ENCODE data around the gene SMG9. TPM values are rescaled to one million over a fixed set of nuclear protein-coding genes. Genes with fewer than 3 reads are reported as not detected.

SMG9 gene
- total RNA-seq, 6 experiments from 2014 or later, result 6.5 to 13.5 (median 9.8) TPM

- Histone ChIP-seq H3K4me3 (no peak overlapping the region), H3K27ac (no peak overlapping the region), H3K4me1 (peaks cover 0 to 9% (median 0%) of the 10 kb centered on the region in 4 donors), H3K36me3 (peaks cover 0 to 37% (median 5%) of the 10 kb centered on the region in 4 donors), H3K9me3 (no peaks in the 10 kb centered on the region), H3K27me3 (no peaks in the 10 kb centered on the region)
- no peak for TF ChIP-seq POLR2A (IDR thresholded peaks at IDR 0.05)
- TF ChIP-seq, protein P1, sequence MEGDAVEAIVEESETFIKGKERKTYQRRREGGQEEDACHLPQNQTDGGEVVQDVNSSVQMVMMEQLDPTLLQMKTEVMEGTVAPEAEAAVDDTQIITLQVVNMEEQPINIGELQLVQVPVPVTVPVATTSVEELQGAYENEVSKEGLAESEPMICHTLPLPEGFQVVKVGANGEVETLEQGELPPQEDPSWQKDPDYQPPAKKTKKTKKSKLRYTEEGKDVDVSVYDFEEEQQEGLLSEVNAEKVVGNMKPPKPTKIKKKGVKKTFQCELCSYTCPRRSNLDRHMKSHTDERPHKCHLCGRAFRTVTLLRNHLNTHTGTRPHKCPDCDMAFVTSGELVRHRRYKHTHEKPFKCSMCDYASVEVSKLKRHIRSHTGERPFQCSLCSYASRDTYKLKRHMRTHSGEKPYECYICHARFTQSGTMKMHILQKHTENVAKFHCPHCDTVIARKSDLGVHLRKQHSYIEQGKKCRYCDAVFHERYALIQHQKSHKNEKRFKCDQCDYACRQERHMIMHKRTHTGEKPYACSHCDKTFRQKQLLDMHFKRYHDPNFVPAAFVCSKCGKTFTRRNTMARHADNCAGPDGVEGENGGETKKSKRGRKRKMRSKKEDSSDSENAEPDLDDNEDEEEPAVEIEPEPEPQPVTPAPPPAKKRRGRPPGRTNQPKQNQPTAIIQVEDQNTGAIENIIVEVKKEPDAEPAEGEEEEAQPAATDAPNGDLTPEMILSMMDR (IDR thresholded peaks at IDR 0.05), result no peak
- WGBS (ENCODE audit: insufficient coverage, low coverage, low lambda C conversion rate, missing lambda C conversion rate), result 100% methylated on average over 1 of the region's 1 CpG
- no peak for DNase-seq
- no peak for ATAC-seq
- intact Hi-C loops (cut with DNase I), result loop anchor here (2.0 to 5.0 kb wide), 2 partner anchors 23 to 32 kb away; partner anchors contain the start of gene KCNN4 (in 1 of the 2)
Observed at GRCh38 chr19:43749898-43750297, 4.9 kb downstream of the SMG9 start.

DNA sequence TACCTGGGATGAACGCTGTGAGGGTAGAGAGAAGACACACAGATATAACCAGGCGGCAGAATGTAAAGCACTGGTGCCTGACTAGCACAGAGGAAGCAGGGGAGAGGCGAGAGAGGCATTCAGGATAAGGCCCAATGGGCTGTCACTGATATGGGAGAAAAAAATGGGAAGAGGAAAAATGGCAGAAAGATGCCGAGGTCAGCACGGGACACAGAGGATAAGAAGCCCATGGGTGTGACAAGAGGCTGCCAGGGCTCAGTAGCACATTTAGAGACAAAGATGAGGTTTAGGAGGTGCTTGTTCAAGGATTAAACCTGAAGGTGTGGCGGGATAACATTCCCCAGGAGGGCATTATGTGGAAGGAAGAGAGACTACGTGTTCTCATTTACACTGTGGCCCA, 5.6 kb downstream of the SMG9 start:
- ATAC-seq, result no peak
- Histone ChIP-seq H3K36me3 (peaks cover 0 to 37% (median 5%) of the 10 kb centered on the region in 4 donors), H3K4me1 (peaks cover 0 to 9% (median 0%) of the 10 kb centered on the region in 4 donors), H3K4me3 (no peak overlapping the region), H3K9me3 (no peaks in the 10 kb centered on the region), H3K27me3 (no peaks in the 10 kb centered on the region), H3K27ac (no peak overlapping the region)
- WGBS (ENCODE audit: insufficient coverage, low coverage, low lambda C conversion rate, missing lambda C conversion rate), result 84% methylated on average over 7 of the region's 7 CpGs
- intact Hi-C loops (cut with DNase I), result loop anchor here in 1 of 2 donors (5.0 kb wide), 1 partner anchor 33 kb away; the partner anchor contains the start of gene KCNN4
- no peak for DNase-seq
- TF ChIP-seq, protein P1 (IDR thresholded peaks at IDR 0.05), result no peak
- no peak for TF ChIP-seq POLR2A (IDR thresholded peaks at IDR 0.05)

GRCh38 chr19:43748685-43749084, 6.1 kb downstream of the SMG9 start:
- intact Hi-C loops (cut with DNase I), result loop anchor here in 1 of 2 donors (5.0 kb wide), 1 partner anchor 34 kb away; the partner anchor contains the start of gene KCNN4
- no peak overlapping the region for H3K4me3 ChIP-seq
- peaks cover 0 to 37% (median 5%) of the 10 kb centered on the region in 4 donors for H3K36me3 ChIP-seq
- TF ChIP-seq, protein P1 (IDR thresholded peaks at IDR 0.05), result no peak
- TF ChIP-seq POLR2A (IDR thresholded peaks at IDR 0.05), result no peak
- H3K27ac ChIP-seq, result no peak overlapping the region
- H3K27me3 ChIP-seq, result no peaks in the 10 kb centered on the region
- ATAC-seq, result no peak
- no peak for DNase-seq
- no peaks in the 10 kb centered on the region for H3K9me3 ChIP-seq
- WGBS (ENCODE audit: insufficient coverage, low coverage, low lambda C conversion rate, missing lambda C conversion rate), result 69% methylated on average over 4 of the region's 4 CpGs
- peaks cover 0 to 4% (median 0%) of the 10 kb centered on the region in 4 donors for H3K4me1 ChIP-seq

GRCh38 chr19:43748205-43748594, 6.6 kb downstream of the SMG9 start:
- intact Hi-C loops (cut with DNase I), result loop anchor here in 1 of 2 donors (5.0 kb wide), 1 partner anchor 34 kb away; the partner anchor contains the start of gene KCNN4
- H3K36me3 ChIP-seq, result peaks cover 0 to 41% (median 5%) of the 10 kb centered on the region in 4 donors

DNA sequence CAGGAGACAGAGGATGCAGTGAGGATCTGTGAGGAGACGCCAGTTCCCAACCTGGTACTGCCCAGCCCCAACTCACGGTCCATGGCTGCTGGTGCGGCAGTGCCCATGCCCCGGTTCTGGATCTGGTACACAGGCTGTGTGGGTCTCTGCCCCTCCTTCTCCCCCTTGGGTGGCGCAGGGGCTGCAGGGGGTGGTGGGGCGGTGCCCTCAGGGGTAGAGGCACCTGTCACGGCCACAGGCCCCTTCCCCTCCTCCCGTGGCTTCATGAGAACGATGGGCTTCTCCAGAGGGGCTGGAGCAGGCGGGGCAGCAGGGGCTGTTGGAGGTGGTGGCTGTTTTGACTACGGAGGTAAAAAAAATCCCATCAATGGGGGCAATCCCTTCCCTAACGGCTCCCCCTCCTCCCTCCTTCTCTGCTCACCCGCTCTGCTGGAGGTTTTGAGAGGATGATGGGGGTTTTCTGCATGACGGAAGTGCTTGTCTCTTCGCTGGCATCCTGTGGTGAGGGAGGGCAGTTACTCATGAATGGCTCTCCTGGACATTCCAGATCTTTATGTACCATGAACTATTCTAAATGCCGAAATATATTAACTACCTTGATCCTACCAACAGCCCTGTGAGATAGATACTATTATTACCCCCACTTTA, 7.1 kb downstream of the SMG9 start:
- 66% methylated on average over 5 of the region's 16 CpGs for WGBS (ENCODE audit: insufficient coverage, low coverage, low lambda C conversion rate, missing lambda C conversion rate)
- H3K36me3 ChIP-seq, result peaks cover 0 to 46% (median 5%) of the 10 kb centered on the region in 4 donors

More at GRCh38 chr19:43748205-43748594, 6.6 kb downstream of the SMG9 start:
- 63% methylated on average over 3 of the region's 4 CpGs for WGBS (ENCODE audit: insufficient coverage, low coverage, low lambda C conversion rate, missing lambda C conversion rate)
- no peak overlapping the region for H3K27ac ChIP-seq
- peaks cover 0 to 3% (median 0%) of the 10 kb centered on the region in 4 donors for H3K4me1 ChIP-seq
- no peak overlapping the region for H3K4me3 ChIP-seq
- no peaks in the 10 kb centered on the region for H3K9me3 ChIP-seq
- no peaks in the 10 kb centered on the region for H3K27me3 ChIP-seq
- DNase-seq (no peak), ATAC-seq (no peak)
- no peak for TF ChIP-seq POLR2A (IDR thresholded peaks at IDR 0.05)

More for the DNA sequence above, 7.1 kb downstream of the SMG9 start:
- ATAC-seq (no peak), DNase-seq (no peak)
- intact Hi-C loops (cut with DNase I), result loop anchor here in 1 of 2 donors (5.0 kb wide), 1 partner anchor 35 kb away; the partner anchor contains the start of gene KCNN4
- Histone ChIP-seq H3K27me3 (no peaks in the 10 kb centered on the region), H3K4me3 (no peak overlapping the region), H3K9me3 (no peaks in the 10 kb centered on the region), H3K4me1 (no peaks in the 10 kb centered on the region), H3K27ac (no peak overlapping the region)
- TF ChIP-seq POLR2A (IDR thresholded peaks at IDR 0.05), result no peak
- TF ChIP-seq, protein P1 (IDR thresholded peaks at IDR 0.05), result no peak

All from right lobe of liver (tissue), 6 donors.